K562 (cell line): ENCODE data around the gene SIDT2. TPM values are rescaled to one million over a fixed set of nuclear protein-coding genes. Genes with fewer than 3 reads are reported as not detected.
A peak's percentile ranks its signal among the peaks of the same experiment; 100 is the strongest.

Source experiments
- ATAC-seq: fragments of 200-7000 bp; cut with Tn5 transposase; 3 replicates; pipeline ENCODE4 v1.9.1; 2020; ENCODE audit warnings: moderate library complexity
- BruUV-seq: library from RNA; stranded (reverse); fragments of 400-500 nt; replicated peaks from 2 replicates; lab custom pipeline; 2021; lab: Mats Ljungman, UMichigan
- CTCF ChIA-PET: fragments of 300-600 bp; formaldehyde crosslinking; extraction: SDS; loops from one replicate; lab custom pipeline; 2021; ENCODE audit warnings: low intra/inter-chr PET ratio; lab: Yijun Ruan, JAX
- POLR2A ChIA-PET: fragments of 300-600, 350-650 bp; sonication (Branson Sonifier 250); formaldehyde crosslinking; extraction: SDS; loops from one replicate; lab custom pipeline; 2021; ENCODE audit warnings: antibody characterized with exemption, inconsistent platforms; lab: Yijun Ruan, JAX
- DNase-seq, 4 experiments: peaks; one replicate each; pipeline versions ENCODE4 v3.0.0 to v3.0.0-alpha.2; 2011 to 2018; ENCODE audit warnings: low spot score in 3 of 4, mixed read lengths in 3 of 4; ENCODE audit errors: extremely low read depth in 1 of 4
- FAIRE-seq: peaks from 2 replicates; lab custom pipeline; 2011; peaks lifted over from hg19 to GRCh38; lab: Jason Lieb, UNC
- H2AFZ ChIP-seq: 2 replicates; pipeline ENCODE4 v1.6.0; 2011; ENCODE audit warnings: low read depth, low read length, control low read depth, inconsistent platforms
- H3K27ac ChIP-seq: fragments of 200-600 bp; 3 replicates; pipeline ENCODE4 v1.8.0; 2011; ENCODE audit warnings: low read depth, mild to moderate bottlenecking, control low read depth, inconsistent platforms, low read length, moderate library complexity, mixed read lengths; ENCODE audit errors: extremely low read depth
- H3K27me3 ChIP-seq, 2 experiments: fragments of 300-600 bp in 1 of 2; 2 replicates in 1 of 2; 3 replicates in 1 of 2; pipeline versions ENCODE4 v1.6.0 to v1.8.0; 2011; ENCODE audit warnings: inconsistent platforms in 2 of 2, low read length in 2 of 2, mild to moderate bottlenecking in 1 of 2, mixed read lengths in 1 of 2, moderate library complexity in 1 of 2; ENCODE audit not compliant: control insufficient read depth in 2 of 2, insufficient read depth in 2 of 2
- H3K36me3 ChIP-seq: fragments of 300-600 bp; 3 replicates; pipeline ENCODE4 v1.8.0; 2011; ENCODE audit warnings: mild to moderate bottlenecking, low read length, inconsistent platforms; ENCODE audit not compliant: control insufficient read depth, insufficient read depth
- H3K4me1 ChIP-seq, 2 experiments: fragments of 200-600 bp in 1 of 2; replicated peaks in 1 of 2; 2 replicates in 1 of 2; 3 replicates in 1 of 2; pipeline versions ENCODE4 v1.5.1 to v1.8.0; 2011; ENCODE audit warnings: inconsistent platforms in 2 of 2, low read length in 2 of 2, mild to moderate bottlenecking in 1 of 2, mixed read lengths in 1 of 2, moderate library complexity in 1 of 2; ENCODE audit not compliant: control insufficient read depth in 2 of 2, insufficient read depth in 2 of 2
- H3K4me2 ChIP-seq: 2 replicates; pipeline ENCODE4 v1.6.1; 2011; ENCODE audit warnings: low read length, control low read depth, inconsistent platforms, mixed read lengths; ENCODE audit not compliant: insufficient read depth
- H3K4me3 ChIP-seq: fragments of 200-600 bp; sonication (generic), shearing (Covaris generic); 2 replicates; pipeline ENCODE4 v1.5.1; 2016; ENCODE audit warnings: control low read depth, inconsistent platforms
- H3K79me2 ChIP-seq: fragments of 200-600 bp; 3 replicates; pipeline ENCODE4 v1.8.0; 2011; ENCODE audit warnings: low read length, inconsistent platforms; ENCODE audit not compliant: control insufficient read depth, insufficient read depth
- H3K9ac ChIP-seq, 2 experiments: 2 replicates each; pipeline versions ENCODE4 v1.6.0 to v1.6.1; 2011; ENCODE audit warnings: low read depth in 2 of 2, low read length in 2 of 2, control low read depth in 1 of 2, inconsistent platforms in 1 of 2, mild to moderate bottlenecking in 1 of 2, mixed read lengths in 1 of 2; ENCODE audit not compliant: insufficient read depth in 1 of 2
- H3K9me1 ChIP-seq: one replicate; pipeline ENCODE4 v1.6.0; 2011; ENCODE audit warnings: inconsistent platforms, mild to moderate bottlenecking, low read length, moderate library complexity; ENCODE audit not compliant: control insufficient read depth, insufficient read depth
- H3K9me3 ChIP-seq: replicated peaks from 2 replicates; pipeline ENCODE4 v1.5.1; 2011; ENCODE audit warnings: low read depth, low read length, inconsistent platforms; ENCODE audit not compliant: control insufficient read depth, insufficient read depth
- H4K20me1 ChIP-seq: replicated peaks from 2 replicates; pipeline ENCODE4 v1.6.1; 2011; ENCODE audit warnings: low read length, inconsistent platforms, mixed read lengths; ENCODE audit not compliant: control insufficient read depth, insufficient read depth
- POLR2G ChIP-seq: fragments of 200-400 bp; formaldehyde crosslinking; IDR thresholded peaks from 2 replicates; pipeline ENCODE4 v1.6.1; 2017; ENCODE audit warnings: low read depth, mild to moderate bottlenecking, antibody characterized with exemption, low read length, moderate library complexity
- UBTF ChIP-seq, 2 experiments: IDR thresholded peaks; 2 replicates each; pipeline ENCODE4 v1.6.1; 2012; ENCODE audit warnings: improper control_type of control experiment in 2 of 2, low read depth in 2 of 2, low read length in 2 of 2, borderline replicate concordance in 1 of 2
- WGBS: fragments of 100-300 bp; shearing (Covaris generic); methylation state at CpG from one replicate; pipeline ENCODE4 v1.1.6; 2016; ENCODE audit warnings: low coverage, mixed read lengths; ENCODE audit not compliant: insufficient coverage; ENCODE audit errors: missing lambda C conversion rate; 5-methylcytosine and 5-hydroxymethylcytosine counted together
- in situ Hi-C: fragments of 300-500 bp; cut with MboI; formaldehyde crosslinking; loops from 4 replicates; pipeline ENCODE4 v1.15.0; 2018; ENCODE audit warnings: inconsistent platforms, mixed read lengths
- intact Hi-C: fragments of 100-400 bp; cut with micrococcal nuclease; formaldehyde crosslinking; loops from 2 replicates; pipeline ENCODE4 v1.14.2; 2022
- polyA plus RNA-seq, 8 experiments: library from polyadenylated mRNA; depleted of rRNA in 4 of 8; stranded (reverse) in 5 of 8; unstranded in 3 of 8; fragments of >200 nt; fragmentation: Nextera tagmentation in 2 of 8; fragmentation: Illumina TruSeq in 1 of 8; extraction: Ambion mirVana in 2 of 8; extraction: Trizol in 1 of 8; gene quantifications; 2 replicates each; pipeline versions ENCODE4 v1.2.1 to v1.2.3, GENCODE V29; 2011 to 2014; ENCODE audit warnings: inconsistent platforms in 1 of 8, missing spikeins in 1 of 8
- total RNA-seq, 7 experiments: library from RNA; depleted of rRNA in 6 of 7; stranded (reverse); fragments of >200 nt in 6 of 7; fragmentation: Illumina TruSeq in 2 of 7; extraction: Trizol in 2 of 7; gene quantifications; 2 replicates each; pipeline versions ENCODE4 v1.2.1 to v1.2.3, GENCODE V29; 2011 to 2021; ENCODE audit warnings: low replicate concordance in 1 of 7

The SIDT2 gene
- total and polyA plus RNA-seq, 9 of the 15 experiments (the other 6 are each of a cell fraction or from before 2014, with no cell fraction given), result 2.4 to 20.2 (median 6.5) TPM

DNA sequence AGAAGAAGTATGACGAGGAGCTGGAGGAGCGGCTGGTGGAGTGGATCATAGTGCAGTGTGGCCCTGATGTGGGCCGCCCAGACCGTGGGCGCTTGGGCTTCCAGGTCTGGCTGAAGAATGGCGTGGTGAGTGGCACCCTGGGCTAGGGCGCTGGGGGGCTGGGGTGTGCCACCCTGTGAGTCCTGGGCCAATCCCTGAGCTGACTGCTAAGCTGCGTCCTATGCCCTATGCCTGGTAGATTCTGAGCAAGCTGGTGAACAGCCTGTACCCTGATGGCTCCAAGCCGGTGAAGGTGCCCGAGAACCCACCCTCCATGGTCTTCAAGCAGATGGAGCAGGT lies 24.5 kb downstream of the SIDT2 start:
- no peak for ATAC-seq
- POLR2A ChIA-PET, result interaction anchor here (0.7 to 1.3 kb wide), 3 partner anchors 11 to 24 kb away, joined by 3 to 5 read pairs (median 4); no protein-coding TSS in a partner anchor
- Histone ChIP-seq H3K9ac (no peak overlapping the region), H3K27me3 (no peaks in the 10 kb centered on the region), H3K4me3 (no peak overlapping the region), H3K9me1 (no peaks in the 10 kb centered on the region), H4K20me1 (no peaks in the 10 kb centered on the region; the same call in 1 of the 2 replicates), H3K4me2 (no peak overlapping the region), H2AFZ (no peak overlapping the region), H3K9me3 (no peaks in the 10 kb centered on the region), H3K27ac (no peak overlapping the region), H3K36me3 (peaks cover 10% of the 10 kb centered on the region; the same call in 1 of the 3 replicates), H3K4me1 (peaks cover 0 to 17% of the 10 kb centered on the region in 2 experiments; a peak in 2 of 5 replicates), H3K79me2 (no peaks in the 10 kb centered on the region)
- WGBS, result 96% methylated on average over 10 of the region's 10 CpGs
- intact Hi-C loops (no loop called here), in situ Hi-C loops (no loop called here)
- FAIRE-seq, result no peak
- TF ChIP-seq POLR2G (peak; percentile 60), UBTF (IDR thresholded peaks at IDR 0.05; ENCODE audit: borderline replicate concordance in 1 of 2, low read depth in 2 of 2, low read length in 2 of 2) (no peak)
- no TSS peak for BruUV-seq
- CTCF ChIA-PET, result no interaction called here
- no peak for DNase-seq
